ENCODE data around the gene TRPV4. TPM values are rescaled to one million over a fixed set of nuclear protein-coding genes. Genes with fewer than 3 reads are reported as not detected.

Gene TRPV4
- total and polyA plus RNA-seq, 4 donors, result 1.9 to 6.5 (median 2.2) TPM

DNA sequence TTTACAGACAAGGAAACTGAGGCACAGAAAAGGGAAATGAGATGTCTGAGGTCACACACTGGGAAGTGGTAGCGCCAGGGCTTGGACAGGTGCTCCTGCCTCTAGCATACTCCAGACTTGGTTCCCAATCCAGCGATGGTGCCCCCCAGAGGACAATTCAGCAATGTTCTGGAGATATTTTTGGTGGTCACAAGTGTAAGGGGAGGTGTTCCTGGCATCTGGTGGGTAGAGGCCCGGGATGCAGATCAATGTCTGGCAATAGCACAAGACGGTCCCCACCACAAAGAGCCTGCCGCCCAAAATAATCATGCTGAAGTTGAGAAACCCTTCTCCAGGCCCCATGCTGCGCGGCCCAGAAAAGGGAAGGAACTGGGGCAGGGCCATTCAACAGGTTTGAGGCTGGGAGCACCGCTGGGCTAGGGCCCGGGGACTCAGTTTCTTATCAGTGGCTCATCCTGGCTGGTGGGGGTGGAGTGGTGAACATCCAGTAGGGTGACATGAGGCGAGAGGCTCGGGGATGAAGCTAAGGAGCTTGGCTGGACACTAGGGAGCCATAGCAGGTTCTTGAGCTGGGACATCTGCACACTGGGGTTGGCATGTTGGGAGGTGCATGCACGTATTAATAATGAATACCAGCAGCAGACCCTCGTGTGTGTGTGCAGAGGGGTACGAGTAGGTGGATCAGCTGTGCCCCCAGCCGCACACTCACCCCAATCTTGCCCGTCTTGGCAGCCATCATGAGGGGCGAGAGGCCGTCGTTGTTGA is 35.1 kb downstream of the TRPV4 start:
- H3K36me3 ChIP-seq (ENCODE audit: control insufficient read depth in 4 of 4, insufficient read depth in 4 of 4, low read length in 4 of 4), result no peaks in the 10 kb centered on the region
- TF ChIP-seq, protein P1, sequence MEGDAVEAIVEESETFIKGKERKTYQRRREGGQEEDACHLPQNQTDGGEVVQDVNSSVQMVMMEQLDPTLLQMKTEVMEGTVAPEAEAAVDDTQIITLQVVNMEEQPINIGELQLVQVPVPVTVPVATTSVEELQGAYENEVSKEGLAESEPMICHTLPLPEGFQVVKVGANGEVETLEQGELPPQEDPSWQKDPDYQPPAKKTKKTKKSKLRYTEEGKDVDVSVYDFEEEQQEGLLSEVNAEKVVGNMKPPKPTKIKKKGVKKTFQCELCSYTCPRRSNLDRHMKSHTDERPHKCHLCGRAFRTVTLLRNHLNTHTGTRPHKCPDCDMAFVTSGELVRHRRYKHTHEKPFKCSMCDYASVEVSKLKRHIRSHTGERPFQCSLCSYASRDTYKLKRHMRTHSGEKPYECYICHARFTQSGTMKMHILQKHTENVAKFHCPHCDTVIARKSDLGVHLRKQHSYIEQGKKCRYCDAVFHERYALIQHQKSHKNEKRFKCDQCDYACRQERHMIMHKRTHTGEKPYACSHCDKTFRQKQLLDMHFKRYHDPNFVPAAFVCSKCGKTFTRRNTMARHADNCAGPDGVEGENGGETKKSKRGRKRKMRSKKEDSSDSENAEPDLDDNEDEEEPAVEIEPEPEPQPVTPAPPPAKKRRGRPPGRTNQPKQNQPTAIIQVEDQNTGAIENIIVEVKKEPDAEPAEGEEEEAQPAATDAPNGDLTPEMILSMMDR (IDR thresholded peaks at IDR 0.05; ENCODE audit: control extremely low read depth, extremely low read depth), result no peak
- H3K4me3 ChIP-seq, result no peak overlapping the region
- ATAC-seq (ENCODE audit: insufficient read depth, low FRiP score) (no peak), DNase-seq (no peak)
- H3K4me1 ChIP-seq (ENCODE audit: control insufficient read depth in 5 of 5, insufficient read depth in 5 of 5, low read length in 5 of 5), result no peaks in the 10 kb centered on the region
- H3K27ac ChIP-seq (ENCODE audit: low read depth in 1 of 2, low read length in 1 of 2), result no peak overlapping the region
- 53 to 71% methylated on average over 19 of the region's 19 CpGs for WGBS, 2 donors
- H3K9ac ChIP-seq (ENCODE audit: insufficient read depth in 1 of 2, low read length in 2 of 2), result no peak overlapping the region
- H3K27me3 ChIP-seq (ENCODE audit: control insufficient read depth in 3 of 3, insufficient read depth in 3 of 3, low read length in 2 of 3), result no peaks in the 10 kb centered on the region
- H3K9me3 ChIP-seq (ENCODE audit: control insufficient read depth in 4 of 4, insufficient read depth in 3 of 4, low read length in 3 of 4), result no peaks in the 10 kb centered on the region

DNA sequence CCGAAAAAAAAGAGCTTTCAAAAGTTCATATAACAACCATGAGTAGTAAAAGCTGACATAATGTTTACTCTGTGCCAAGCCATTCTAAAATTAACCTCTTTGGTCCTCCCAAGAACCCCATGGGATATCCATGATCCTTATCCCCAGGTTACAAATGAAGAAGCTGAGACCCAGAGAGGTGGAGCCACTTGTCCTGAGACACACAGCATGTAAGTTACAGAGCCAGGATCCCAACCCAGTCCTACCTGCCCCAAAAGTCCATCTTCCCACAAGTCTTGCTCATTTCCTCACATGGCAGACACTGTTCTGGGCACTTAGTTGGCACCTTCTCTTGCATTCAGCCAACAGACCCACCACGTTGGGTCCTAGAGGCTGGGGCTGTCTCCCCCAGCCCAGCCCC is 37.1 kb downstream of the TRPV4 start:
- no peaks in the 10 kb centered on the region for H3K27me3 ChIP-seq (ENCODE audit: control insufficient read depth in 3 of 3, insufficient read depth in 3 of 3, low read length in 2 of 3)
- ATAC-seq (ENCODE audit: insufficient read depth, low FRiP score) (no peak), DNase-seq (no peak)
- WGBS, 2 donors, result 79 to 90% methylated on average over 2 of the region's 2 CpGs
- no peaks in the 10 kb centered on the region for H3K9me3 ChIP-seq (ENCODE audit: control insufficient read depth in 4 of 4, insufficient read depth in 3 of 4, low read length in 3 of 4)
- no peak overlapping the region for H3K27ac ChIP-seq (ENCODE audit: low read depth in 1 of 2, low read length in 1 of 2)
- no peak overlapping the region for H3K4me3 ChIP-seq
- no peak overlapping the region for H3K9ac ChIP-seq (ENCODE audit: insufficient read depth in 1 of 2, low read length in 2 of 2)
- no peaks in the 10 kb centered on the region for H3K36me3 ChIP-seq (ENCODE audit: control insufficient read depth in 4 of 4, insufficient read depth in 4 of 4, low read length in 4 of 4)
- H3K4me1 ChIP-seq (ENCODE audit: control insufficient read depth in 5 of 5, insufficient read depth in 5 of 5, low read length in 5 of 5), result no peaks in the 10 kb centered on the region
- TF ChIP-seq, protein P1 (IDR thresholded peaks at IDR 0.05; ENCODE audit: control extremely low read depth, extremely low read depth), result no peak

DNA sequence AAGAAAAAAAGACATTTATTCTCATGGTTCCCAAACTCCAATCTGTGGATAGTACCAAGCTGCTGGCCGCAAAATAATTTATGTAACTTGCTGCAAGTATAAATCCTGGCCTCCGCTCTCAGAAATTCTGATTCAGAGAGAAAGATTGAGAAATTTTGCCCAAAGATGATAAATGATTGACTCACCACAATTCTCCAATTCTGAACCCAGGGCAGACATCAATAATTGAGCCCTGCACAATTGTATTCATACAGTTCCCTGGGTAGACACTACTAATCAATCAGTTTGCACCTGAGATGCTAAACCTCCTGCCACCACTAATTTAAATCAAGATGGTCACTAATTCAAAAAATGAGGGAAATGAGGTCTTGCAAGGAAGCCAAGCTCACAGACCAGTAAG is 38.2 kb downstream of the TRPV4 start:
- H3K27ac ChIP-seq (ENCODE audit: low read depth in 1 of 2, low read length in 1 of 2), result no peak overlapping the region
- no peaks in the 10 kb centered on the region for H3K9me3 ChIP-seq (ENCODE audit: control insufficient read depth in 4 of 4, insufficient read depth in 3 of 4, low read length in 3 of 4)
- H3K9ac ChIP-seq (ENCODE audit: insufficient read depth in 1 of 2, low read length in 2 of 2), result no peak overlapping the region
- DNase-seq (no peak), ATAC-seq (ENCODE audit: insufficient read depth, low FRiP score) (no peak)
- TF ChIP-seq, protein P1 (IDR thresholded peaks at IDR 0.05; ENCODE audit: control extremely low read depth, extremely low read depth), result no peak
- H3K36me3 ChIP-seq (ENCODE audit: control insufficient read depth in 4 of 4, insufficient read depth in 4 of 4, low read length in 4 of 4), result no peaks in the 10 kb centered on the region
- H3K4me3 ChIP-seq, result no peak overlapping the region
- WGBS, 2 donors, result 85 to 91% methylated on average over 2 of the region's 2 CpGs
- H3K27me3 ChIP-seq (ENCODE audit: control insufficient read depth in 3 of 3, insufficient read depth in 3 of 3, low read length in 2 of 3), result no peaks in the 10 kb centered on the region
- H3K4me1 ChIP-seq (ENCODE audit: control insufficient read depth in 5 of 5, insufficient read depth in 5 of 5, low read length in 5 of 5), result no peaks in the 10 kb centered on the region

All from lung (tissue), 12 donors.